Activated CD4-positive, alpha-beta T cell treated with anti-CD3 and anti-CD28 coated beads, Interleukin-2, amount 10 ng/mL, durations not matched to agents 24 days and 14 days (primary cell): ENCODE measurements around the gene ZBTB45. TPM values are rescaled to one million over a fixed set of nuclear protein-coding genes. Genes with fewer than 3 reads are reported as not detected.

ENCODE experiments used
- DNase-seq: peaks from one replicate; pipeline ENCODE4 v3.0.0; 2022
- H3K27ac Mint-ChIP-seq: one replicate; pipeline ENCODE4 v1.8.0; 2022; ENCODE audit warnings: mild to moderate bottlenecking, mixed read lengths
- H3K27me3 Mint-ChIP-seq: one replicate; pipeline ENCODE4 v1.8.0; 2022; ENCODE audit warnings: mixed read lengths
- H3K36me3 Mint-ChIP-seq: one replicate; pipeline ENCODE4 v1.8.0; 2022; ENCODE audit warnings: low read depth, mild to moderate bottlenecking, mixed read lengths
- H3K4me1 Mint-ChIP-seq: one replicate; pipeline ENCODE4 v1.8.0; 2021; ENCODE audit warnings: mixed read lengths
- H3K4me3 Mint-ChIP-seq: one replicate; pipeline ENCODE4 v1.8.0; 2022; ENCODE audit warnings: mild to moderate bottlenecking, moderate library complexity, mixed read lengths
- H3K9me3 Mint-ChIP-seq: one replicate; pipeline ENCODE4 v1.8.0; 2021; ENCODE audit warnings: mixed read lengths
- intact Hi-C: fragments of 100-400 bp; cut with micrococcal nuclease; formaldehyde crosslinking; loops from one replicate; pipeline ENCODE4 v1.15.1; 2023
- total RNA-seq: library from RNA; stranded (reverse); gene quantifications from 2 replicates; pipeline ENCODE4 v1.2.3, GENCODE V29; 2022

The ZBTB45 gene
- total RNA-seq, 1 donor from 2014 or later, result 17.5 TPM

GRCh38 chr19:58536852-58537798 is 17.5 kb upstream of the ZBTB45 start:
- Mint-ChIP-seq H3K9me3 (no peaks in the 10 kb centered on the region), H3K36me3 (no peaks in the 10 kb centered on the region), H3K4me1 (peaks cover 9% of the 10 kb centered on the region), H3K27ac (no peak overlapping the region), H3K27me3 (peaks cover 17% of the 10 kb centered on the region), H3K4me3 (no peak overlapping the region)
- peak; percentile 57 for DNase-seq
- intact Hi-C loops, result no loop called here

- DNase-seq, result no peak
- H3K4me1 Mint-ChIP-seq, result peaks cover 9% of the 10 kb centered on the region
- intact Hi-C loops, result no loop called here
- peaks cover 20% of the 10 kb centered on the region for H3K27me3 Mint-ChIP-seq
- H3K36me3 Mint-ChIP-seq, result no peaks in the 10 kb centered on the region
- H3K9me3 Mint-ChIP-seq, result no peaks in the 10 kb centered on the region
- no peak overlapping the region for H3K27ac Mint-ChIP-seq
- no peak overlapping the region for H3K4me3 Mint-ChIP-seq
These were observed 16.2 kb upstream of the ZBTB45 start for GRCh38 chr19:58535857-58536256.

GRCh38 chr19:58531034-58531840 is 11.6 kb upstream of the ZBTB45 start:
- Mint-ChIP-seq H3K9me3 (no peaks in the 10 kb centered on the region), H3K27me3 (peaks cover 8% of the 10 kb centered on the region), H3K36me3 (no peaks in the 10 kb centered on the region), H3K4me3 (no peak overlapping the region), H3K27ac (no peak overlapping the region), H3K4me1 (no peaks in the 10 kb centered on the region)
- intact Hi-C loops, result no loop called here
- DNase-seq, result no peak

- no peaks in the 10 kb centered on the region for H3K36me3 Mint-ChIP-seq
- H3K4me1 Mint-ChIP-seq, result no peaks in the 10 kb centered on the region
- no peaks in the 10 kb centered on the region for H3K9me3 Mint-ChIP-seq
- intact Hi-C loops, result no loop called here
- no peak overlapping the region for H3K4me3 Mint-ChIP-seq
- no peak overlapping the region for H3K27ac Mint-ChIP-seq
- DNase-seq, result no peak
- H3K27me3 Mint-ChIP-seq, result peaks cover 8% of the 10 kb centered on the region
These were observed 9.8 kb upstream of the ZBTB45 start for GRCh38 chr19:58529405-58529804.

- peaks cover 11% of the 10 kb centered on the region for H3K36me3 Mint-ChIP-seq
- H3K9me3 Mint-ChIP-seq, result no peaks in the 10 kb centered on the region
- no peak overlapping the region for H3K27ac Mint-ChIP-seq
- H3K4me3 Mint-ChIP-seq, result no peak overlapping the region
- DNase-seq, result no peak
- intact Hi-C loops, result no loop called here
- H3K4me1 Mint-ChIP-seq, result peaks cover 23% of the 10 kb centered on the region
- no peaks in the 10 kb centered on the region for H3K27me3 Mint-ChIP-seq
These were observed 3.1 kb upstream of the ZBTB45 start for GRCh38 chr19:58522709-58523108.

- intact Hi-C loops, result no loop called here
- Mint-ChIP-seq H3K27ac (no peak overlapping the region), H3K27me3 (no peaks in the 10 kb centered on the region), H3K36me3 (peaks cover 13% of the 10 kb centered on the region), H3K4me3 (peak overlapping the region; percentile 9), H3K9me3 (no peaks in the 10 kb centered on the region), H3K4me1 (peaks cover 25% of the 10 kb centered on the region)
- DNase-seq, result no peak
These were observed 2.0 kb upstream of the ZBTB45 start for GRCh38 chr19:58521651-58522050.

GRCh38 chr19:58520257-58520599 is 618 bp upstream of the ZBTB45 start:
- H3K9me3 Mint-ChIP-seq, result no peaks in the 10 kb centered on the region
- H3K4me3 Mint-ChIP-seq, result peak overlapping the region; percentile 93
- intact Hi-C loops, result no loop called here
- H3K4me1 Mint-ChIP-seq, result peaks cover 34% of the 10 kb centered on the region
- H3K27me3 Mint-ChIP-seq, result no peaks in the 10 kb centered on the region
- peak overlapping the region; percentile 97 for H3K27ac Mint-ChIP-seq
- H3K36me3 Mint-ChIP-seq, result peaks cover 23% of the 10 kb centered on the region
- DNase-seq, result no peak

GRCh38 chr19:58519087-58519354 is 589 bp downstream of the ZBTB45 start:
- intact Hi-C loops, result loop anchor here (1.0 to 5.0 kb wide), 9 partner anchors 25 to 602 kb away; partner anchors contain the start of genes MZF1, RPS5, TRIM28 and ZNF274
- Mint-ChIP-seq H3K4me1 (peaks cover 40% of the 10 kb centered on the region), H3K27me3 (no peaks in the 10 kb centered on the region)

GRCh38 chr19:58518256-58519086 is 1.1 kb downstream of the ZBTB45 start:
- Mint-ChIP-seq H3K4me3 (peak overlapping the region; percentile 93), H3K27ac (peak overlapping the region; percentile 97), H3K4me1 (peaks cover 42% of the 10 kb centered on the region), H3K9me3 (no peaks in the 10 kb centered on the region), H3K27me3 (no peaks in the 10 kb centered on the region), H3K36me3 (peaks cover 30% of the 10 kb centered on the region)
- intact Hi-C loops, result loop anchor here (1.0 to 5.0 kb wide), 9 partner anchors 26 to 601 kb away; partner anchors contain the start of genes MZF1, RPS5, TRIM28 and ZNF274
- DNase-seq, result peak; percentile 71

More at GRCh38 chr19:58519087-58519354, 589 bp downstream of the ZBTB45 start:
- H3K9me3 Mint-ChIP-seq, result no peaks in the 10 kb centered on the region
- DNase-seq, result peak; percentile 85
- peak overlapping the region; percentile 97 for H3K27ac Mint-ChIP-seq
- peaks cover 29% of the 10 kb centered on the region for H3K36me3 Mint-ChIP-seq
- peak overlapping the region; percentile 93 for H3K4me3 Mint-ChIP-seq

GRCh38 chr19:58516964-58517833 is 2.4 kb downstream of the ZBTB45 start:
- Mint-ChIP-seq H3K4me3 (peak overlapping the region; percentile 93), H3K9me3 (no peaks in the 10 kb centered on the region), H3K4me1 (peaks cover 43% of the 10 kb centered on the region), H3K27ac (peak overlapping the region; percentile 25), H3K36me3 (peaks cover 30% of the 10 kb centered on the region), H3K27me3 (no peaks in the 10 kb centered on the region)
- no peak for DNase-seq
- intact Hi-C loops, result loop anchor here (5.0 kb wide), 1 partner anchor 600 kb away; the partner anchor contains the start of gene ZNF417

GRCh38 chr19:58516246-58516836 is 3.3 kb downstream of the ZBTB45 start:
- DNase-seq, result no peak
- H3K27me3 Mint-ChIP-seq, result no peaks in the 10 kb centered on the region
- intact Hi-C loops, result loop anchor here (5.0 kb wide), 1 partner anchor 599 kb away; the partner anchor contains the start of gene ZNF417
- peaks cover 45% of the 10 kb centered on the region for H3K4me1 Mint-ChIP-seq
- peak overlapping the region; percentile 65 for H3K27ac Mint-ChIP-seq
- H3K36me3 Mint-ChIP-seq, result peaks cover 30% of the 10 kb centered on the region
- no peaks in the 10 kb centered on the region for H3K9me3 Mint-ChIP-seq
- peak overlapping the region; percentile 91 for H3K4me3 Mint-ChIP-seq

- peaks cover 30% of the 10 kb centered on the region for H3K36me3 Mint-ChIP-seq
- intact Hi-C loops, result loop anchor here (5.0 kb wide), 1 partner anchor 598 kb away; the partner anchor contains the start of gene ZNF417
- peak overlapping the region; percentile 93 for H3K27ac Mint-ChIP-seq
- peak overlapping the region; percentile 91 for H3K4me3 Mint-ChIP-seq
- DNase-seq, result no peak
- peaks cover 41% of the 10 kb centered on the region for H3K4me1 Mint-ChIP-seq
- H3K9me3 Mint-ChIP-seq, result no peaks in the 10 kb centered on the region
- H3K27me3 Mint-ChIP-seq, result no peaks in the 10 kb centered on the region
These were observed 4.4 kb downstream of the ZBTB45 start for GRCh38 chr19:58515259-58515658.
